SK-MEL-5 (cell line): ENCODE data around the gene LMBR1L. TPM values are rescaled to one million over a fixed set of nuclear protein-coding genes. Genes with fewer than 3 reads are reported as not detected.
"Not testable (repeated sequence)": the region's sequence is repeated elsewhere in the genome, so short reads cannot be mapped to it uniquely, and the experiment has no call there.

Experiments
- DNase-seq: peaks from one replicate; pipeline ENCODE4 v3.0.0-alpha.2; 2016; ENCODE audit warnings: low read depth, low spot score
- in situ Hi-C: cut with HindIII; loops from 2 replicates; pipeline ENCODE4 v1.10.0; 2016; ENCODE audit warnings: low sequenced_read_pairs, high pct_unique_total_duplicates, low pct_unique_long_range_greater_than_20kb
- total RNA-seq: library from RNA; depleted of rRNA; stranded (reverse); fragments of >200 nt; shearing (Covaris generic); gene quantifications from 2 replicates; pipeline ENCODE4 v1.2.3, GENCODE V29; 2014

The LMBR1L gene
- total RNA-seq, 1 experiment from 2014 or later = 20.6 TPM

DNA sequence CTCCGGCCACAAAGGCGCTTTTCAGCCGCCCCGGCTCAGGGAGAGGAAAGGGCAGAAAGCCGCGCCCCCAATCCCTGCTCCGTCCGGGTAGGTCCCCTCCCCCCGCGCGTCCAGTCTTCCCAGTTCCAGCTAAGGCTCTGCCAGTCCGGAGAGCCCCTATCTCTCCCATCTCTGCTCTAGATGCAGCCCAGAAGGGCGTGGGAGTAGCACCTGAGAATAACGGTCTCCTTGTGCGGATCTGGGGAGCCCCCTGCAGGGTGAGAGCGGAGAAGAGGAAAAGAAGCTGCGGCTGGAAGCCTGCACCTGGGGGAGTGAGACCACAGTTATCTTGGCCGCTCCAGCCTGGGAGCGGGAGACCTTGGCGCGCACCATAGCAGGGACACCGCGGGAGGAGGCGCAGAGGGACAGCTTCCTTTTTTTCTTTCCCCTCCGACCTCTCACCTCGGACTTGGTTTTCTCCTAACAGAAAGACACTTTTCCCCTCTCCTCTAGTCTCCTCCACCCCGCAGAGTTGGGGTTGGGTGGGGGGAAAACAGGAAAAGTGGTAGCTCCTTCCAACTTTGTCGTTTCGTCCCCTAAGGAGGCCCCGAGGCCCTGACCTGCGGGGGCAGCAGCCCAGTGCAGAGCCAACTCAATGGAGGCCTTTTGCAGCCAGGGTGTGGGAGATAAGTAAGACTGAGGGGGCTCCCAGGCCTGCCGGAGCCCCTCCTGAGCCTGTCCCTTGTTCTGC lies 18.4 kb downstream of the LMBR1L start:
- in situ Hi-C loops = no loop called here

DNA sequence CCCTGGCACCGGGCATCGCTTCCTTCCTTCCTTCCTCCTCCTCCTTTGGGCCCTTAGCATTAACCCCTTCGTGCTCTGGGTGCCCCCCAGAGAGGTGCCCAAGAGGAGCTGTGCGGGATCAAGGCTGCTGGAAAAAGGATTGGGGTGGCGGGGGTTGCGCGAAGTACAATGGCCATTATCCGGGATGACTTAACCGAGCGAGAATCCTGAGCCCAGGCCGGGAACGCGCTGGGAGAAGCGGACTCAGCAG lies 18.9 kb downstream of the LMBR1L start:
- no peak for DNase-seq
- in situ Hi-C loops = no loop called here

More for the DNA sequence above, 18.4 kb downstream of the LMBR1L start:
- DNase-seq = peak; percentile 87

DNA sequence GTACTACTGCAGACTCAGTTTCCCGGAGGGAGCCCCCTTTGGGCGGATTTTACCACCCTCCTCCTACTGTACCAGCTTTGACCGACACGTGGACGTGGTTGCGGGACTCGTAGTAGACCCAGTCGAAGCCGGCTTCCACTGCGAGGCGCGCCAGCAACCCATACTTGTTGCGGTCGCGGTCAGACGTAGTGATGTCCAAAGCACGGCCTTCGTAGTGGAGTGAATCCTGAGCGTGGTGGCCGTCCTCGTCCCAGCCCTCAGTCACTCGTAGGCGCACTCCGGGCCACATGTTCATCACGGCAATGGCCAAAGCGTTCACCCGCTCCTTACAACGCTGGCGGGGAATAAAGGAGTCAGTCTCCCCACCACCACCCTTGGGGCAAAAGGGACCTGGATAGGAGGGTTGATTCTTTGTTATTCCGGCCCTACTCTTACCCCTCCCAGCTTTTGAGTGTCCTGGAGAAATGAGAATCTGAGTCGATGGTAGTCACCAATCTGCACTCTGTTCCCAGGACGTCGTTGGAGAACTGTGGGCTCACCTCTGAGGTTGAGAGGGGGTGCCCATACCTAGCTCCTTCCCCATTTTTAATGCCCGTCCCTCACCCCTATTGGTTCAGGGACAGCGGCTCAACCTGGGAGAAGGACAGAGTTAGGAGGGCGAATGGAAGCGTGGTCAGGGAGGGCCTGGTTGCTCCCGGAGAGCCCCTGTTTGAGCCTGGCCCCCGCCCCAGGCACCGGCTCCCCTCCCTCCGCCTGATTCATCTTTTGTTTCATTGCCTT lies 19.4 kb downstream of the LMBR1L start:
- in situ Hi-C loops = no loop called here

DNA sequence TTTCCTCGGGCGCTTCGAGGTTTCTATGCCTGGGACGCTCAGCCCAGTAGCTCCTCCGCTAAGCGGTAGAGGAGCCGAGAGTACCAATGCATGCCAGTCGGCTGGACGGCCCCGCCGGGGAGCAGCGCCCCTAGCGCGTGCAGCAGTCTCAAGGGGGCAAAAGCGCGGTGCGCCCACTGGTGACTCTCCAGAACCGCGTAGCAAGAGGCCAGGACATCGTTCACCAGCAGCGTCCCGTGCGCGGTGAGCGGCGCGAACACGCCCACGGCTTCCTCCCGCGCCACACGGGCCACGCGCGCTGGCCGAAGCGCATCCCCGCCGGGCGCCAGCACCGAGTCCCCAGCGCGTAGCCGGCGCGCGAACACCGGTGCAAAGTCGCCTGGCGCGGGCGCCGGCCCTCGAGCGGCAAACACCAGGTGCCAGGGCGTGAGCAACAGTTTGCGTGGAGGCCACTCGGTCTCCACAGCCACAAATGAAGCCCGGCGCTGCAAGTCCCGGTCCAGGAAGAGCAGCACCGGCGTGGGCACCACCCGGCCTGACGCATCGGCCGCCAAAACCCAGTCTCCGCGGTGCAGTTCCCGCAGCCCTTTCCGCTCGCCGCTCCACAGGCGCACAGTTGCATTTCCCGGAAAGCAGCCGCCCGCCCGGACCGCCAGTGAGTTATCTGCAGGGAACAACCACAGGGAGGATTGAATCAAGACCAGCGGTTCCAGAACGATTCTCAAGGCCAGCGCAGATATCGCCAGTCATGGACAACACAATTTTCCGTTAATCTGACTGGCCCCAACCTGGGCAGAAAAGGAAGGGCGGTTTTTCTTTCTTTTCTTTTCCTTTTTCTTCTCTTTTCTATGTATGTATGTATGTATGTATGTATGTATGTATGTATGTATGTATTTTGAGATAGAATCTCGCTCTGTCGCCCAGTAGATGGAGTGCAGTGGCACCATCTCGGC lies 20.6 kb downstream of the LMBR1L start:
- no peak for DNase-seq
- in situ Hi-C loops = no loop called here

More for the DNA sequence above, 19.4 kb downstream of the LMBR1L start:
- DNase-seq = no peak

DNA sequence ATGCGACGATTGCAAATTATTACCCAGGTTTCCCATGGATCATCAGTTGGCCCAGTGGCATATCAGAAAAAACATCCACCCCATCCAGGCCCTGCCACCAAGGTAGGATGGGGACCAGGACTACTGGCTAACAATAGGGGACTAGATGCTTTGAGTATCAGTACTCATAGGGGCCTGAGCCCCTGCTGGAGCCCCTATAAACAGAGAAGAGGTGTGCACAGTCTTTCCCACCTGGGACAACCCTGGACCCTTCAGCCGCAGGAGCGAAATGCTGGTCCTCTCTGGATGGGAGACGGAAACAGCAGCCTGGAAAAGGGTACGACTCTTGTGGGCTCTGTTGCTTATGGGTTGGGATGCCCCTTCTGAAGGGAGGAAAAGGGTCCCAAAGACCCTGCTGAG lies 21.7 kb downstream of the LMBR1L start:
- in situ Hi-C loops = no loop called here

DNA sequence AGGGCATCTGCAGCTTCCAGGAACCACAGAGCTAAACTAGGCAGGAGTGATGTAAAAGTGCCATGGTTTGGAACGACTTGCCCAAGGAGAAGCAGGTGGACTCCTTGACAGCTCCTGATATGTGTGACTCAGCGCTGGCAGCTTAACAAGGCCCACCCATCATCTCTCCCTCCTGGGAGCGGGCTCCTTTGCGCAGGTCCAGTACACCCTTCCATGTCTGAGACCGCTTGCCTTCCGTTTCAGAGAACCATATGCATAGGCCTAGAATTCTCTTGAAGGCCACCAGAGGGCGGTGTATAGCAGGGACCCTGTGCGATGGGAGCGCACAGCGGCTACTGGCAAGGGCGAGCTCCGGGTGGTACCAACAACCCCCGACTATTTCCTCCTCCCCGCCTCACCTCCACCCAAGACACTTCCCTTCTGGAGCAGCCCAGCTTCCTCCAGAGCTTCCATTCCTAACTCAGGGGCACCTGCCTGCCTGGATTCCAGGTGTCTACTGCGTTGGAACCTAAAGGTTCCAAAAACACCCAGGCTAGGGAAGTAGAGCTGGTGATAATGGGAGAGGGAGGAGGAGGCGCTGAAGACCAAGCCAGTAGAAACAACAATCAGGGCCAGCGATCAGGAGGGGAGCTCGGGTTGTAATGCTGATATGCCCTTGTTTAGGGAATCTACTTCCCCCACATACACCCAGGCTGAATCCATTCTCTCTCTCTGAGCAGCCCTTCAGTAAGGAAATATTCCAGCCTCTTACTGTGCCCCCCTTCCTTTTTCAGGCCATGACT lies 22.3 kb downstream of the LMBR1L start:
- in situ Hi-C loops = no loop called here
- DNase-seq = peak; percentile 93

More for the DNA sequence above, 21.7 kb downstream of the LMBR1L start:
- no peak for DNase-seq

DNA sequence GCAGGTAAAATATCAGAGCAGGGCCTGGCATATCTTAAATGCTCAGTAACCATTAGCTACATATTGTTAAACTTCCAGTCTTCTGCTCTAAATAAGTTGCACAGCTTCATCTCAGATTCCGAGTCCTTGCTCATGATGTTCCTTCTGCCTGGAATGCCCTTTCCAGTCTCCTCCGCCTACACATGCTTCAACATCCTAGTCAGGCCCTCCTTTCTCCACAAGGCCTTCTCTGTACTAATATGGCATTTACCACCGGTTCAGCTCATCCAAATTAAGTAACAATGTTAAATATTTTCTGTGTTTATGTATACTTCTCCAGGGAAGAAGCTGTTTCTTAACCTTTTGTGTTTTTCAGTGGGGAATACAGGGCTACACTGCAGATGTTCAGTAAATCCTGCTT lies 24.5 kb downstream of the LMBR1L start:
- in situ Hi-C loops = no loop called here

DNA sequence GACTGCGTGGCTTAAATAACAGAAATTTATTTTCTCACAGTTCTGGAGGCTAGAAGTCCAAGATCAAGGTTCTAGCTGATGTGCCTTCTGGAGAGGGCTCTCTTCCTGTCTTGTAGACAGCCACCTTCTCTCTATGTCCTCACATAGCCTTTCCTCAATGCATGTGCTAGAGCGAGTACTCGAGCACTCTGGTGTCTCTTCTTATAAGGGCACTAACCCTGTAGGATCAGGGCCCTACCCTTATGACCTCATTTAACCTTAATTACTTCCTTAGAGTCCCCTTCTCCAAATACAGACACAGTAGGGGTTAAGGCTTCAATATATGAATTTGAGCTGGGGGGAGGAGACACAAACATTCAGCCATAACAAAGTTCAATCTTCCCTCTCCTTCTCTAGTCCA lies 26.2 kb downstream of the LMBR1L start:
- DNase-seq = no peak
- in situ Hi-C loops = no loop called here

More for the DNA sequence above, 24.5 kb downstream of the LMBR1L start:
- DNase-seq = peak; percentile 36

DNA sequence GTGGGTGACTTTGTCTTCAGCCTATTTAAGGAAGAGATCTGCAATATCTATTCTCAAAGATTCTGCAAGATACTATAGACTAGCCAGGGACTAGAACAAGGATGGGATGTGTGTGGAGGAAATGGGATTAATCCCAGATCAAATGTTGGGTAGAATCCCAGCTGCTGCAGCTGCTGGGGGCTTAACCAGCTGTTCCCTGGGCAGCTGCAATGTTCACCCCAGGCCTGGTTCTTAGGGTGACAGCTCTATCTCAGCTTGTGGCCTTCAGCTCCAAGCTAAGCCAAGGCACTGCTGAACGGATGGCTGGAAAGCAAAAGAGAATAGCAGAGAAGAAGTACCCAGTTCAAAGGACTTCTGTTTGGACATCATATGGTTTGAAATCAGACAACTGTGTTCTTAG lies 30.9 kb downstream of the LMBR1L start:
- no peak for DNase-seq
- in situ Hi-C loops = no loop called here

DNA sequence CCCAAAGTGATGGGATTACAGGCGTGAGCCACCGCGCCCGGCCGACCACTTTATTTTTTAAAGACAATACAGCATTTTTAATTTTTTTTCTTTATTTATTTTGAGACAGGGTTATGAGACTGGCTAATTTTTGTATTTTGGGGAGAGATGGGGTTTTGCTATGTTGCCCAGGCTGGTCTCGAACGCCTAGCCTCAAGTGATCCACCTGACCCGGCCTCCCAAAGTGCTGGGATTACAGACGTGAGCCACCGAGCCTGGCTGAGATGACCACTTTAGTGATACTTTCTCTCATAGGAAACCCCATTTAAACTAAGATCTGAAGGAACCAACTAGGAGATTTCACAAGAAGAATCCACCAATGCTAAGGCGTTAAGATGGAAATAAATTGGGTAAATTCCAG lies 39.7 kb downstream of the LMBR1L start:
- in situ Hi-C loops = no loop called here
- no peak for DNase-seq

DNA sequence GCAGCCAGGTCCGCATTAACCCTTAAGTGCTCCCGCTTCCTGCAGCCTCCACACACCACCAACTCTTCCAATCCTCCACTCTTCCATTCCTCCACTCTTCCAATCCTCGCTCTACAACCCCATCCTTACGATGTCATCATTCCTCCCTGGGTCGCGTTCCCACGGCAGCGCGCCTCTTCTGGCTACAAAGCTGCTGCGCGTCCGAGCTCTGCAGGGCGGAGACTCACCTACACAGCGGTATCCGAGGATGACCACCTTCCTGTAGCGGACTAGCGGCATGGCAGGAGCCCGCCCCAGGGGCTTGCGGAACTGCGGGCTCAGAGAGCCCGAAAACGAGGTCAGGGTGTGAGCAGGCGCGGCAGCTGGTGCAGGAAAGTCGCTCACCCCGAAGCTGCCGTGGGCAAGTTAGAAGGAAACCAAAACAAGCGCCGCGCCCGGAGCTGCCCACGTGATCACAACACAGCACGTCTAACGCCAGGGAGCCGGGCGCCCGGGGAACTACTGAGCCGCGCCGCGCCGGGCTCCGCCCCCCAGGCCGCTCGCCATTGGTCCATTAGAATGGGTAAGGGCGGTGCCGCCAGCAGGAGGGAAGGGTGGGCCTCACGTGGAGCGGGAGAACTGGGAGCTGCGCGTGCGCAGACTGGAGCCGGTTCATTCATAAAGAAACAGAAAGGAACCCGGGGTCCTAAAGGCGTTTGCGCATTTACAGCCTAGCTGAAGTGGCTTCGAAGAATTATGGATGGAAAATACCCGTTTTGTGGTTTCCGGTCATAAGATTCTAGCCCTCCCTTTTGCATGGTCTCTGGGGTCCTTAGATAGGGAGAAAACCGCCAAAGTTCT lies 40.9 kb downstream of the LMBR1L start, which contains the start of gene RHEBL1:
TSS of gene RHEBL1 (minus strand) at position 473 of the 840 bp plus-strand sequence. CDS start at position 279, 194 bp downstream.
- DNase-seq = peak; percentile 98
- in situ Hi-C loops = no loop called here

DNA sequence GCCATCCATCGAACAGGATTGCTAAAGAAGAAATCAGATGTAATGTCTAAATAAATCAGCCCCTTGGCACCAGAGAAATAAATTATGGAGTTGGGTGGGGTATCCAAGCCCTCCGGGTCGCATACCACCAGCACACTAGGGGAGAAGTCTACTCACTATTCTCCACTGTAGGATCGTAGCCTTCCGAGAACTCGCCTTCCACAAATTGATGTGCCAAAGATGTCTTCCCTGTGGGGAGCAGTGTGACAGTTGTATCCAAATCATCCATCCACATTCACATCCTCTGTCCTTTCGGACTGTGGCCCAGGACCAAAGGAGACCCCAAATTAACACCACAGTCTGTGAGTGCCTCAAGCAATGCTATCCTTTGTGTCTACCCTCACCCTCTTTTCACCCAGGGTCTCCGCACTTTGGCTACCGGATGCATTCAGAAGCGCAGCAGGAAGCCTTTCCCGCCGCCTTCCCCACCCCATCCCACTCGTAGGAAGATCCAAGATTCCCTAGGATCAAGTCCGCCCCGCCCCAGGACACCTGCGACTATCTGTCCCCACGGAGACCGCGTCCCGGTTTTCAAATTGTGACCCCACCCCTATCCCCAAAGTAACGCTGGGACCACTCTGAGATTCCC lies 41.7 kb downstream of the LMBR1L start:
- in situ Hi-C loops = no loop called here

DNA sequence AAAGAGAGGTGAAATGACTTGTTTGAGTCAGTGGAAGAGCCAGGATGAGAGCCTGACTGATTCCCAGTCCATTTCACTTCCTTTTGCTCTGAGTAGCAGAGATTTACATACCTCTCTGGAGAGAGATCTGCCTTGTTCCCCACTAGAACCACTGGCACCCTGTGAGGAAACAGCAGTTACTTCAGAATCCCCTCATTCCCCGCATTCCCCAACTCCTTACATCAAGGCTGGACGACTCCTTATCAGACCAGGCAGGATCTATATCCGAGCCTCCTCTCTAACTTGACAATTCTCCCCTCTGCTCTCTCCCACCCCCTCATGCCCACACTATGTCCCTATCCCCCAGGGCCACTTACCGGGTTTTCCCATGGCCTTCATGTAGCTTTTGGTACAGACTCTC lies 44.5 kb downstream of the LMBR1L start:
- no peak for DNase-seq
- in situ Hi-C loops = no loop called here

More for the DNA sequence above, 41.7 kb downstream of the LMBR1L start:
- DNase-seq = no peak

DNA sequence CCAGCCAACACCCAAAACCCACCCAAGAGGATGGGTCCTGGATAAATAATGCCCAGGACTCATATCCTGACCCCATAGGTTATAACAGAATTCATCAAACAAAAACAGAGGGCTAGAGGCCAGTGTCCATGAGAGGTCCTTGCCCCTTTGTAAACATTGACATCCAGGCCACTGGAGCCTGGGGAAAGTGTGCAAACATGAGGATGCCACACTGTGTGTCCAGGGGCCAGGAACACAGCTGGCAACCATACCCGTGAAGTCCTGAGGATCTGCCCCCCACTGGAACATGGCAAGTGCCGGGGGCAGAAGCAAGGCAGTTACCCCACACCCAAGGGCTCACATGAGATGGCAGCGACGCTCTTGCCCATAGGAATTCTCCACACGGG lies 45.9 kb downstream of the LMBR1L start:
- in situ Hi-C loops = no loop called here
- no peak for DNase-seq

DNA sequence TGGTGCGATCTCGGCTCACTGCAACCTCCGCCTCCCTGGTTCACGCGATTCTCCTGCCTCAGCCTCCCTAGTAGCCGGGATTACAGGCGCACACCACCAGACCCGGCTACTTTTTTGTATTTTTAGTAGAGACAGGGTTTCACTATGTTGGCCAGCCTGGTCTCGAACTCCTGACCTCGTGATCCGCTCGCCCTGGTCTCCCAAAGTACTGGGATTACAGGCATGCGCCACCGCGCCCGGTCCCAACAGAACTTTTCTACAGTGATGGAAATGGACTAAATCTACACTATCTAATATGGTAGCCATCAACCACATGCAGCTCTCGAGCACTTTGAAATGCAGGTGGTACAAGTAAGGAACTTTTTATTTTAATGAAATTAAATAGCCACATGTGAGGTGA lies 48.7 kb downstream of the LMBR1L start:
- in situ Hi-C loops, DNase-seq: not testable (repeated sequence)

DNA sequence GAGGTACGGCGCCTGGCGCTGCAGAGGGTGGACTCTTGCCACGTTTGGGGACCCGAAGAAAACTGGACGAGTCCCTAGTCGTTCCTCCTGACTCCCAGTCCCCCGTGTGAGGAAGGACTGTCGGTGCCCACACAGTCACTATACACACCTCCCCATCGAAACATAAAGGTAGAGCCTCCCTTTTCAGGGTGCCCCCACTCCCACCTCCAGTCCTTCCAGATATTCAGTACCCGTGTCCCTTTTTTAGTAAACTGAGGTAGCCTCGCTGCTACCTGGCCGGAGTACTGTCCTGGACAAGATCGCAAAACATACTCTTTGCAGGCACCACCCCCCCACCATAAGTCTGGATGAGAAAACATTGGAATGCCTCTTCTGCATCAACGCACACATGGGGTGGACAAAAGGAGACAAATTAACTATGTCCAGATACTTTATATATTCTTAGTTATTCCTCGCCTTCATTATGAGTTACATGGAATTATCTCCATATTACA lies 49.4 kb downstream of the LMBR1L start:
- in situ Hi-C loops = no loop called here
- no peak for DNase-seq
